ENCODE results near the gene MLLT10. TPM values are rescaled to one million over a fixed set of nuclear protein-coding genes. Genes with fewer than 3 reads are reported as not detected.

MLLT10 gene
- total RNA-seq, 2 donors from 2014 or later = 55.8 to 62.9 TPM

GRCh38 chr10:21593986-21594385, 60.0 kb downstream of the MLLT10 start:
- Mint-ChIP-seq H3K9me3 (no peaks in the 10 kb centered on the region), H3K4me3 (no peak overlapping the region), H3K27me3 (ENCODE audit: insufficient read depth) (no peaks in the 10 kb centered on the region), H3K36me3 (ENCODE audit: low read depth) (peaks cover 52% of the 10 kb centered on the region), H3K27ac (no peak overlapping the region), H3K4me1 (no peaks in the 10 kb centered on the region)
- no peak overlapping the region for H3K9ac ChIP-seq (ENCODE audit: extremely low read depth, low read length, poor library complexity, severe bottlenecking)
- peaks cover 65% of the 10 kb centered on the region for H3K36me3 ChIP-seq (ENCODE audit: control insufficient read depth, insufficient read depth, low read length)
- TF ChIP-seq CTCF (conservative IDR thresholded peaks at IDR 0.05) = no peak
- WGBS, 2 experiments (ENCODE audit: insufficient coverage in 1 of 2, insufficient read length in 1 of 2) = 94 to 97% methylated on average over 5 of the region's 5 CpGs
- DNase-seq = no peak
- H3K27ac ChIP-seq (ENCODE audit: low read depth, low read length) = no peak overlapping the region
- H3K27me3 ChIP-seq (ENCODE audit: control insufficient read depth, insufficient read depth, low read length, poor library complexity, severe bottlenecking) = no peaks in the 10 kb centered on the region
- H3K4me3 ChIP-seq (ENCODE audit: low read length) = no peak overlapping the region
- H3K4me1 ChIP-seq (ENCODE audit: control insufficient read depth, insufficient read depth, low read length) = no peaks in the 10 kb centered on the region
- no peaks in the 10 kb centered on the region for H3K9me3 ChIP-seq (ENCODE audit: control insufficient read depth, low read length)

GRCh38 chr10:21599582-21599981, 65.5 kb downstream of the MLLT10 start:
- 94 to 100% methylated on average over 2 of the region's 2 CpGs for WGBS, 2 experiments (ENCODE audit: insufficient coverage in 1 of 2, insufficient read length in 1 of 2)
- Mint-ChIP-seq H3K27me3 (ENCODE audit: insufficient read depth) (no peaks in the 10 kb centered on the region), H3K36me3 (ENCODE audit: low read depth) (peaks cover 19% of the 10 kb centered on the region), H3K4me3 (no peak overlapping the region), H3K27ac (no peak overlapping the region), H3K4me1 (peaks cover 6% of the 10 kb centered on the region), H3K9me3 (no peaks in the 10 kb centered on the region)
- H3K4me1 ChIP-seq (ENCODE audit: control insufficient read depth, insufficient read depth, low read length) = peaks cover 4% of the 10 kb centered on the region
- no peak overlapping the region for H3K27ac ChIP-seq (ENCODE audit: low read depth, low read length)
- no peak for DNase-seq
- no peak overlapping the region for H3K4me3 ChIP-seq (ENCODE audit: low read length)
- H3K27me3 ChIP-seq (ENCODE audit: control insufficient read depth, insufficient read depth, low read length, poor library complexity, severe bottlenecking) = no peaks in the 10 kb centered on the region
- TF ChIP-seq CTCF (conservative IDR thresholded peaks at IDR 0.05) = peak; percentile 29
- H3K9ac ChIP-seq (ENCODE audit: extremely low read depth, low read length, poor library complexity, severe bottlenecking) = no peak overlapping the region
- peaks cover 40% of the 10 kb centered on the region for H3K36me3 ChIP-seq (ENCODE audit: control insufficient read depth, insufficient read depth, low read length)
- H3K9me3 ChIP-seq (ENCODE audit: control insufficient read depth, low read length) = no peaks in the 10 kb centered on the region

GRCh38 chr10:21600804-21601433, 66.9 kb downstream of the MLLT10 start:
- peaks cover 6% of the 10 kb centered on the region for H3K4me1 Mint-ChIP-seq
- DNase-seq = no peak
- H3K4me3 Mint-ChIP-seq = no peak overlapping the region
- 80% methylated on average over 1 of the region's 1 CpG; no CpG with 5 or more reads in 1 of the 2 experiments for WGBS, 2 experiments (ENCODE audit: insufficient coverage in 1 of 2, insufficient read length in 1 of 2)
- TF ChIP-seq CTCF (conservative IDR thresholded peaks at IDR 0.05) = no peak
- no peaks in the 10 kb centered on the region for H3K27me3 Mint-ChIP-seq (ENCODE audit: insufficient read depth)
- H3K9ac ChIP-seq (ENCODE audit: extremely low read depth, low read length, poor library complexity, severe bottlenecking) = no peak overlapping the region
- H3K4me3 ChIP-seq (ENCODE audit: low read length) = no peak overlapping the region
- H3K9me3 Mint-ChIP-seq = peaks cover under 1% of the 10 kb centered on the region
- H3K27ac Mint-ChIP-seq = peak overlapping the region; percentile 60
- H3K27me3 ChIP-seq (ENCODE audit: control insufficient read depth, insufficient read depth, low read length, poor library complexity, severe bottlenecking) = no peaks in the 10 kb centered on the region
- peaks cover 25% of the 10 kb centered on the region for H3K36me3 Mint-ChIP-seq (ENCODE audit: low read depth)
- peaks cover 10% of the 10 kb centered on the region for H3K9me3 ChIP-seq (ENCODE audit: control insufficient read depth, low read length)
- H3K36me3 ChIP-seq (ENCODE audit: control insufficient read depth, insufficient read depth, low read length) = peaks cover 43% of the 10 kb centered on the region
- peak overlapping the region; percentile 19 for H3K27ac ChIP-seq (ENCODE audit: low read depth, low read length)
- H3K4me1 ChIP-seq (ENCODE audit: control insufficient read depth, insufficient read depth, low read length) = peaks cover 4% of the 10 kb centered on the region
